Stimulated activated CD8-positive, alpha-beta memory T cell treated with anti-CD3 and anti-CD28 coated beads, Interleukin-4, amount 100 ng/mL, for 4 hours (primary cell): ENCODE results near the gene PLCH2.

Experiments used
- DNase-seq, 2 donors: peaks; one replicate each; pipeline ENCODE4 v3.0.0-alpha.2; 2020; ENCODE audit warnings: low read depth in 2 of 2, low spot score in 1 of 2

PLCH2 gene

DNA sequence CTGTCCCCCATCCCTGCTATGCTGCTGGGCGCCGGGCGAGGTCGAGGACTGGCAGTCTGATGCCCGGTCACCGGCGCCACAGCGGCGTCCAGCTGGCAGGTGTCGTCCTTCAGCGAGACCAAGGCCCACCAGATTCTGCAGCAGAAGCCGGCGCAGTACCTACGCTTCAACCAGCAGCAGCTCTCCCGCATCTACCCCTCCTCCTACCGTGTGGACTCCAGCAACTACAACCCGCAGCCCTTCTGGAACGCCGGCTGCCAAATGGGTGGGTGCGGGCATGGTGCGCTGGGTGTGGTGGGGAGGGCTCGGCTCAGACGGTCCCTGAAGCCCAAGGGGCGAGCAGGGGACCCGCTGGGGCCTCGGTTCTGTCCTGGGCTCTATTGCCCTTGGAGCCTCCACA, 20.7 kb downstream of the PLCH2 start:
- no peak for DNase-seq

DNA sequence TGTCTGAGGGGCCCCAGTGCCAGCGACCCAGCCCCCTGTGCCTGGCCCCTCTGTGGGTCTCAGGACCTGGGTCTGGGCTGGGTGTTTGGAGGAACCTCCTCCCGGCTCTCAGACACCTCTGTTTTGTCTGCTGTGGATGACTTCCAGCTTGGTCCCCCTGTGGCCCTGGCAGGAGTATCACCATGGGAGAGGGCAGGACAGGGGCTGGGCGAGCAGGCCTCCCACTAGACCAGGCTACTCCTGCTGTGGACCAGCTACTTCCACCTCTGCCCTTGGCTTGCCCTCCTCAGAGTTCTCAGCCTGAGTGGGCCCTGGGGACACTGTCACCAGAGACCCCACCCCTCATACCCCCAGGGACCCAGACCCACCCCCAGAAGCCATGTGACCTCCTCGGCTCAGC, 21.8 kb downstream of the PLCH2 start:
- DNase-seq = no peak

- DNase-seq = no peak
Measured at GRCh38 chr1:2498648-2499047, 22.6 kb downstream of the PLCH2 start.

DNA sequence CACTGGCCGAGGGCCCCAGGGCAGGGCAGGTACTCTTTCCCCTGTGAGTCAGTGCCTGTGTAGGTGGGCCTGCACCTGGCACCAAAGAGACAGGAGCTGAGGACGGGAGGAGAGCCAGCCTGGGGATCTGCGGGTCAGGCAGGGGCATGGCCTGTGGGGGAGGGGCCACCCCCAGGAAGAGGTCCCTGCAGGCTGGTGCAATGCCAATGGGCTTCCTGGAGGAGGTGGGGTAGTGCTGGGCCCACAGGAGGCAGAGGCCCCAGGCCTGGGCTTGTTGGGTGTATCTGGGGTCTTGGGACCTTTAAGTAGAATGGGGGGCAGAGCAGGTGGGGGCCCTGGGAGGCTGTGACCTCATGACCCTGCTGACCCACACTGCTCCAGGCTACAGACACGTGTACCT, 23.2 kb downstream of the PLCH2 start:
- no peak for DNase-seq

DNA sequence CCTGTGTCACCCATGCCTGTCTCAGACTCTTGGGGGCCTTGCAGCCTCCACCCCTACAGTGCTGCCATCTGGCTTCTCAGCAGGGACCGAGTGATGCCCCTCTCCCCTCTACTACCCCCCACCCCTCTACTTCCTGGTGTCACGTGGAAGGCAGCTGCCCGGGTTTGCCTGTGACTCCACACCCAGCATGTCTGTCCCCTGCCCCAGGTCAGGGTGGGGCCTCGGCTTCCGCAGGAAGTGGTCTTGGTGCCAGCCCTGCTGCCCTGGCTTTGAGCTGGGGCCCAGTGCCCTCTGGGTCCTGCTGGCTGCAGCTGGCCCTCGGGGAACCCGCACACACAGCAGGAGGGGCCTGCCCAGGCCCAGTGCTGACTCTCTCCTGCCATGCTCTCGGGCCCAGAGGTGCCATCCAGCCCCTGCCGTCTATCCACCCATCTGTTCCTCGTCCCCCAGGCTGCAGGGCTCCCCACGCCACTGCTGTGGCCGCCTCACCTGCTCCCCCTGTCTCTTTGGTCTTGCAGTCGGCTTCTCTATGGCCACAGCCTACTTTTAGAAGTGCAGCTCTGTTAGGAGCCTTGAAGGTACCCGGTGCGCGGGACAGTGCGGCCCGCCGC, 24.0 kb downstream of the PLCH2 start:
- no peak for DNase-seq

DNA sequence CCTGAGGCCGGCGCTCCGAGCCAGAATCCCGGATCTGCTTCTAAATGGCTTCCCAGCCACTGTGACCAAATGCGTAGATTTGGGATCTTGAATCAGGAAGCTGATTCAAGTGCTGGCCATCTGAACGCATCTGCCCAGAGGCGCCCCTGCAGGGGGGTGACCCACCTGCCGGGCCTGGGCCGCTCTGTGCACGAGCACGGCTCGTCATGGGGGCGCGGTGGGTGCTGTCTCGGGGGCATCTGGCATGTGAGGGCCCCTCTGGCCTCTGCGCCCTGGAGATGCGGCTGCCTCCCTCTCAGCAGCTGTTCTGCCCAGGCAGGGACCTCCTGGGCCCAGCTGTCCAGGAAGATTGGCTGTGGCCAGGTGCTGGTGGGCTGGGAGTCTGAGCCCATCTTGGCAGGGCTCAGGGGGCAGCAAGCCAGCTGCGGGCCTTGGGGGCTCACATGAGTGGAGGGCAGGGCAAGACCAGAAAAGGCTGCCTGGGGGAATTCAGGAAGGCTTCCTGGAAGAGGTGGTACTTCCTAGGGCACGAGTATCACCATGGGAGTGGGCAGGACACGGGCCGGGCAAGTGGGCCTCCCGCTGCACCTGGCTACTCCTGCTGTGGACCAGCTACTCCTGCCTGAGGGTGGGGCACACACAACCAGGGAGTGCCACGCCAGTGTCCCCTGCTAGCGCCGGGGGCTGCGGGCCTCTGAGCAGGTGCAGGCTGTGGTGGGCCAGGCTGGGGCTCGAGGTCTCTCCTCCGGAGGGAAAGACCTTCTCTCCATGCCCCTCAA, 25.1 kb downstream of the PLCH2 start:
- no peak for DNase-seq

GRCh38 chr1:2501820-2502119, 25.7 kb downstream of the PLCH2 start:
- DNase-seq = no peak

DNA sequence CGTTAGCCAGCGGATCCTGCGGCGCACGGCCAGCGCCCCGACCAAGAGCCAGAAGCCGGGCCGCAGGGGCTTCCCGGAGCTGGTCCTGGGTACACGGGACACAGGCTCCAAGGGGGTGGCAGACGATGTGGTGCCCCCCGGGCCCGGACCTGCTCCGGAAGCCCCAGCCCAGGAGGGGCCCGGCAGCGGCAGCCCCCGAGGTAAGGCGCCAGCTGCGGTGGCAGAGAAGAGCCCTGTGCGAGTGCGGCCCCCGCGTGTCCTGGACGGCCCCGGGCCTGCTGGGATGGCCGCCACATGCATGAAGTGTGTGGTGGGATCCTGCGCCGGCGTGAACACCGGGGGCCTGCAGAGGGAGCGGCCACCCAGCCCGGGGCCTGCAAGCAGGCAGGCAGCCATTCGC, 26.1 kb downstream of the PLCH2 start:
- DNase-seq = no peak

DNA sequence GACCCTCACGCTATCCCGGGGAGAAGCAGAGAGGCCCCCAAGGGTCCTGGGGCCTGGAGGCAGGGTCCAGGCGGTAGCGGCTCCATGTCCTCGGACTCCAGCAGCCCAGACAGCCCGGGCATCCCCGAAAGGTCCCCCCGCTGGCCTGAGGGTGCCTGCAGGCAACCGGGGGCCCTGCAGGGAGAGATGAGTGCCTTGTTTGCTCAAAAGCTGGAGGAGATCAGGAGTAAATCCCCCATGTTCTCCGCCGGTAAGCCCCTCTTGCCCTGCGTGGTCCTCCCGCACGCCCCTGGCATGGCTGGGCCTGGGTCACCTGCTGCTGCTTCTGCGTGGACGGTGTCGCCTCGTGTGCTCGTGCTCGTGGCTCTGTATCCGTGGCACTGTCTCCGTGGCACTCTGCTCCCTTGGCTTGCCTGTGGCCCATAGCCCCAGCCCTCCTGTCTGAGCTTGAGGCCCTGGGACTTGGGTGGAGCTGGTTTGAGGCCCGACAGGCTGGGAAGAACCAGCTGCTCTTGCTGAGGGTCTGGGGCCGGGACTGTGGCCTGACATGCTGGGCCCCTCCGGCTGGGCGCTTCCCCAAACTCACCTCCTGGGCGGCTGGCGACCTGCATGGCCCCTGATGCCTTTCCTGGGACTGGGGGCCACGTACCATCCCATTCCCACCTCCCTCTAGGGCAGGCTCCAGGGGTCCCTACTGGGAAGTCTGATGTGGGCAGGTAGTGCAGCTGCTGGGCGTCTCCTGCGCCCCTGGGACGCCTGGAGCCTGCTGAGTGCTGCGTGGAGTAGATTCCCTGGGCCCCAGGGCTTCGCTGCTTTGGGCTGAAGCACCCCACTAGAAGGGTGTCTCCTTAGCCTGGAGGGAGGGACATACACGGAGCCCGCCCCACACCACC, 26.8 kb downstream of the PLCH2 start:
- no peak for DNase-seq

DNA sequence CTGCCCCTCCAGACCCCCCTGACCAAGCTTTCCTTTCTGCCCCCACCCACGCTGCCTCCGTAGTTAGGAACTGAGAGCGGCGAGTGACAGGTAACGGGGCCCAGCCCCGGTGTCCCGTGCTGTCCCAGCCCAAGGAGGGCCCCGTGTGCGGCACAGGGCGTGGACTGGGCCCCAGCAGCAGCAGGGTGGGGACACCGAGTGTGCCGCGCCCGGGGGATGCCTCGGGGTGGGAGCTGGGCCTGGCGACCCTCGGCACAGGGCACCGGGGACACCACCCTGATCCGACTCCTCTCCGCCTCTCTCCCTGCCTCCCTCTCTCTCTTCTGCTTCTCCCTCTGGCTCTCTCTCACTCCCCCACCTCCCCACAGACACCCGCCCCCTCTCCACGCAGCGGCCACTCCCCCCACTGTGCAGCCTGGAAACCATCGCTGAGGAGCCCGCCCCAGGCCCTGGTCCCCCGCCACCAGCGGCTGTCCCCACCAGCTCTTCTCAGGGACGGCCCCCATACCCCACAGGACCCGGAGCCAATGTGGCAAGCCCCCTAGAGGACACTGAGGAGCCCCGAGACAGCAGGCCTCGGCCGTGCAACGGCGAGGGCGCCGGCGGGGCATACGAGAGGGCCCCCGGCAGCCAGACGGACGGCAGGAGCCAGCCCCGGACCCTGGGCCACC, 27.6 kb downstream of the PLCH2 start:
- no peak for DNase-seq

DNA sequence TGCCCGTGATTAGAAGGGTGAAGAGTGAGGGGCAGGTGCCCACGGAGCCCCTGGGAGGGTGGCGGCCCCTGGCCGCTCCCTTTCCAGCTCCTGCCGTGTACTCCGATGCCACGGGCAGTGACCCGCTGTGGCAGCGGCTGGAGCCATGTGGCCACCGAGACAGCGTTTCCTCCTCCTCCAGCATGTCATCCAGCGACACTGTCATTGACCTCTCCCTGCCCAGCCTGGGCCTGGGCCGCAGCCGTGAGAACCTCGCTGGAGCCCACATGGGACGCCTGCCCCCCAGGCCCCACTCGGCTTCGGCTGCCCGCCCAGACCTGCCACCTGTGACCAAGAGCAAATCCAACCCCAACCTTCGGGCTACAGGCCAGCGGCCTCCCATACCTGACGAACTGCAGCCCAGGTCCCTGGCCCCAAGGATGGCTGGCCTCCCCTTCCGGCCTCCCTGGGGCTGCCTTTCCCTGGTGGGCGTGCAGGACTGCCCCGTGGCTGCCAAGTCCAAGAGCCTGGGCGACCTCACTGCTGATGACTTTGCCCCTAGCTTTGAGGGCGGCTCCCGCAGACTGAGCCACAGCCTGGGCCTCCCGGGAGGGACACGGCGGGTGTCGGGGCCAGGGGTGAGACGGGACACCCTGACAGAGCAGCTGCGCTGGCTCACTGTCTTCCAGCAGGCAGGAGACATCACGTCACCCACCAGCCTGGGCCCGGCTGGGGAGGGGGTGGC, 28.3 kb downstream of the PLCH2 start:
- DNase-seq = no peak

DNA sequence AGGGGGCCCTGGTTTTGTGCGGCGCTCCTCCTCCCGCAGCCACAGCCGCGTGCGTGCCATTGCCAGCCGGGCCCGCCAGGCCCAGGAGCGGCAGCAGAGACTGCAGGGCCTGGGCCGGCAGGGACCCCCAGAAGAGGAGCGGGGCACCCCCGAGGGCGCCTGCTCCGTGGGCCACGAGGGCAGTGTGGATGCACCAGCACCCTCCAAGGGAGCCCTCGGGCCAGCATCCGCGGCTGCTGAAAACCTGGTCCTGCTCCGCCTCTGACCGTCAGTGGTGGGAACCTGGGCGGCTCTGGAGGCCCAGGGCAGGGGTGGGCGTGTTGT, 28.8 kb downstream of the PLCH2 start:
- DNase-seq = no peak

GRCh38 chr1:2505461-2505994, 29.4 kb downstream of the PLCH2 start:
- DNase-seq = no peak

GRCh38 chr1:2506007-2506860, 30.1 kb downstream of the PLCH2 start:
- DNase-seq = no peak

GRCh38 chr1:2506901-2507565, 30.9 kb downstream of the PLCH2 start:
- DNase-seq = no peak

DNA sequence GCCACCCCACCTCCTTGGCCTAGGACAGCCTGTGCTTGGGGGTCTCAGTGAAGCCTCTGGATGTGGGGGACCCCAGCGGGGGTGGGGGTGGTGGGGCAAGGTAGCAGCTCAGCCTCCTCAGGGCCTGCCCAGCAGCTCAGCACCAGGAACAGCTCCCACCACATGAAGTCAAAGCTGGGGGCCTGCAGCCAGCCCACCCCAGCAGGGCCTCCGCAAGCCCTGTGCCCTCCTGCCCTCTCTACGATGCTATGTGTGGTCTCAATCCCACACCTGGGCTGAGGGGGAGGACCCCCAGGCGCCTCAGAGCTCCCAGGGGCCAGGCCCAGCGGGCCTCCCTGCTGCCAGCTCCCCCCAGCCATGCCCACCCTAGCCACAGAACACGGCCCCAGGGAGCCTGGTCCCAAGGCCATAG, 31.7 kb downstream of the PLCH2 start:
- no peak for DNase-seq

DNA sequence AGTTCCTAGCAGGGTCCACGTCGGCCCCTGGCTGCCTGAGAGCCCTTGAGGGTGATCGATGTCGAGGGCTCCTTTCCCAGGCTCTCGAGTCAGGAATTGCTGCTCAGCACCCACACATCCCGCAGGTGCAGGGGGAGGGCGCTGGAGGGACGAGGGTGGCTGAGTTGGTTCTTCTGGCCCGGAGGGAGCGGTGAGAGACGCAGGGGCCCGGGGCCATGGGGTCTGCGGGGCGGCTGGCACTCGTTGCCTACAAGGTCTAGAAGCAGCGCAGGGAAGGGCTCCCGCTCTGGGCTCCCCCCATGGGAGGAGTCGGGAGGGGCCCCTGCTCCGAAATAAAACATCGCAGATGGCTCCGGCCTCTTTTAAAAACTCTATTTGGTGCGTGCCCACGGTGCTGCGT, 32.1 kb downstream of the PLCH2 start:
- no peak for DNase-seq

DNA sequence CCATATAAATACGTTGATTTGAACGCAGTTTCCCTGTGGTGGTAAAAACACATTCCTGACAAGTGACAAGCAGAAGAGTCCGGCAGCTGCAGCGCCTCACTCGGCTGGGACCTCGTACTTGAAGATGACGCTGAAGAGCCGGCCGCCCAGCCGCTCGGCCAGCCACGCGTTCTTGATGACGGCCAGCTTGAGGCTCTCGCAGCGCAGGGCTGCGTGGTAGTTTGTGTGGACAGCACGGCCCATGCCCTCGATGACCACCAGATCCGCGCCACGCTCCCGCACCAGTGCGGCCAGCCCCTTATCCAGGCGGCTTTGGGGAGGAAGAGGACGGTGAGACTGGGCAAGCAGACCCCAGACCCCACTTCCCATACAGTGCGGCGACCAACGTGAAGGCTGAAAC, 32.7 kb downstream of the PLCH2 start:
- DNase-seq = no peak

GRCh38 chr1:2509589-2509988, 33.5 kb downstream of the PLCH2 start:
- DNase-seq = no peak
